Peyer's patch (tissue), 4 donors: ENCODE results near the gene SPON1. TPM values are rescaled to one million over a fixed set of nuclear protein-coding genes. Genes with fewer than 3 reads are reported as not detected.

Source experiments
- DNase-seq, 3 donors: peaks; one replicate each; pipeline ENCODE4 v3.0.0-alpha.2; 2017 to 2019
- H3K27ac ChIP-seq, 4 donors: fragments of 200-600 bp; sonication (generic); one replicate each; pipeline ENCODE4 v1.5.1; 2016 to 2019
- H3K27me3 ChIP-seq, 2 donors: fragments of 200-600 bp; sonication (generic); one replicate each; pipeline ENCODE4 v1.5.1; 2019
- H3K36me3 ChIP-seq, 3 donors: fragments of 200-600 bp; sonication (generic); one replicate each; pipeline ENCODE4 v1.5.1; 2016 to 2019
- H3K4me1 ChIP-seq, 4 donors: fragments of 200-600 bp; sonication (generic); one replicate each; pipeline ENCODE4 v1.5.1; 2016 to 2019
- H3K4me3 ChIP-seq, 4 donors: fragments of 200-600 bp; sonication (generic); 1 replicate in 3 of 4; 2 replicates in 1 of 4; pipeline ENCODE4 v1.5.1; 2016 to 2019; ENCODE audit warnings: mild to moderate bottlenecking in 1 of 4
- H3K9me3 ChIP-seq, 4 donors: fragments of 200-600 bp; sonication (generic); one replicate each; pipeline ENCODE4 v1.5.1; 2016 to 2019; ENCODE audit warnings: mild to moderate bottlenecking in 1 of 4
- POLR2A ChIP-seq, 2 donors: fragments of 450-650 bp; IDR thresholded peaks; one replicate each; pipeline ENCODE4 v1.5.1; 2017; ENCODE audit warnings: antibody characterized with exemption in 2 of 2, mild to moderate bottlenecking in 2 of 2, moderate library complexity in 2 of 2
- total RNA-seq, 4 donors: library from RNA; depleted of rRNA; stranded (reverse); fragments of >200 nt; gene quantifications; one replicate each; pipeline ENCODE4 v1.1.0, GENCODE V29; 2016
- TF ChIP-seq, protein P1 (sequence below), 6 experiments: fragments of 450-650 bp in 4 of 6; fragments of 200-600 bp in 2 of 6; sonication (generic) in 1 of 6; IDR thresholded peaks; one replicate each; pipeline ENCODE4 v1.5.1; 2017 to 2019; ENCODE audit warnings: antibody characterized with exemption in 6 of 6, mild to moderate bottlenecking in 3 of 6, moderate library complexity in 1 of 6

Gene SPON1
- total RNA-seq, 4 donors from 2014 or later = 26.4 to 53.8 (median 48.3) TPM

DNA sequence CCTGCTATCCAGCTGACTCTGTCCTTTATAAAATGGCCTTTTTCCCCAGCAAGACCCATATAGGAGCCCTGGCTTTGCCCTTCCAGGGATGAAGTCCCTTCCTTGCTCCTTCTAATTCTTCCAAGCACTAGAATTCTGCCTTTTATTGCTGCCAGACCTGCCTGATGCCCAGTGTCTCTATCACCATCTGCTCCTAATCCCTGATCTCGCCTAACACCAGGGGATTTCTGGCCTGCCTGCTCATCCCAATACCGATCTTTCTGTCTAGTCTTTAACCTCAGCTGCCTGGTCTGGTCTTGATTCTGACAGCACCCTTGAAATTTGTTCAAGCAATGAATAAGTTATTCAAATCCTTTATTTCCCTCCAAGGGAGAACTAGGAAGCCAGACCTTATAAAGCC is 150.2 kb downstream of the SPON1 start:
- TF ChIP-seq, protein P1, sequence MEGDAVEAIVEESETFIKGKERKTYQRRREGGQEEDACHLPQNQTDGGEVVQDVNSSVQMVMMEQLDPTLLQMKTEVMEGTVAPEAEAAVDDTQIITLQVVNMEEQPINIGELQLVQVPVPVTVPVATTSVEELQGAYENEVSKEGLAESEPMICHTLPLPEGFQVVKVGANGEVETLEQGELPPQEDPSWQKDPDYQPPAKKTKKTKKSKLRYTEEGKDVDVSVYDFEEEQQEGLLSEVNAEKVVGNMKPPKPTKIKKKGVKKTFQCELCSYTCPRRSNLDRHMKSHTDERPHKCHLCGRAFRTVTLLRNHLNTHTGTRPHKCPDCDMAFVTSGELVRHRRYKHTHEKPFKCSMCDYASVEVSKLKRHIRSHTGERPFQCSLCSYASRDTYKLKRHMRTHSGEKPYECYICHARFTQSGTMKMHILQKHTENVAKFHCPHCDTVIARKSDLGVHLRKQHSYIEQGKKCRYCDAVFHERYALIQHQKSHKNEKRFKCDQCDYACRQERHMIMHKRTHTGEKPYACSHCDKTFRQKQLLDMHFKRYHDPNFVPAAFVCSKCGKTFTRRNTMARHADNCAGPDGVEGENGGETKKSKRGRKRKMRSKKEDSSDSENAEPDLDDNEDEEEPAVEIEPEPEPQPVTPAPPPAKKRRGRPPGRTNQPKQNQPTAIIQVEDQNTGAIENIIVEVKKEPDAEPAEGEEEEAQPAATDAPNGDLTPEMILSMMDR (IDR thresholded peaks at IDR 0.05) = no peak
- TF ChIP-seq POLR2A (IDR thresholded peaks at IDR 0.05) = no peak
- DNase-seq = no peak
- no peak overlapping the region for H3K4me3 ChIP-seq
- H3K4me1 ChIP-seq = peaks cover 0 to 5% (median 2%) of the 10 kb centered on the region in 4 donors
- H3K27me3 ChIP-seq = no peaks in the 10 kb centered on the region
- H3K36me3 ChIP-seq = no peaks in the 10 kb centered on the region
- H3K9me3 ChIP-seq = no peaks in the 10 kb centered on the region
- no peak overlapping the region for H3K27ac ChIP-seq

DNA sequence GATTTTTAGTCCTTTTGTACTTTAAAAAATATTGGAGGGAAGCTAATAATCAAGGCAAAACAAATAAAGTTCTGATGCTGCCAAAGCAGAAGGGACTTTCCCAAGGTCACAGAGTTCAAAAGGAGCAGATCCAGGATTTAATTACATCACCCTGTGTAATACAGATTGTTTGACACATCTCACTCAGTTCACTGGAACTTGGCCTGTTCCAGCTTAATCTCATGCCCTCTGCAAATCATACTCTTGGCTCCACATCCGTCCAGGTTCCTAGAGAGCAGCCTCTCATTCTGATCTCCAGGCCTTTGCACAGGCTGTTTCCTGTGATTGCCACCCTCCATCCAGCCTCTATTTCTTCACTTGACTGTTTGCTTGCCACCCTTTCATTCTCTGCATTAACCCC is 151.7 kb downstream of the SPON1 start:
- no peak for TF ChIP-seq POLR2A (IDR thresholded peaks at IDR 0.05)
- TF ChIP-seq, protein P1 (IDR thresholded peaks at IDR 0.05) = no peak
- Histone ChIP-seq H3K9me3 (no peaks in the 10 kb centered on the region), H3K4me1 (peaks cover 0 to 5% (median 2%) of the 10 kb centered on the region in 4 donors), H3K36me3 (no peaks in the 10 kb centered on the region), H3K27ac (no peak overlapping the region), H3K27me3 (no peaks in the 10 kb centered on the region), H3K4me3 (no peak overlapping the region)
- DNase-seq = no peak

DNA sequence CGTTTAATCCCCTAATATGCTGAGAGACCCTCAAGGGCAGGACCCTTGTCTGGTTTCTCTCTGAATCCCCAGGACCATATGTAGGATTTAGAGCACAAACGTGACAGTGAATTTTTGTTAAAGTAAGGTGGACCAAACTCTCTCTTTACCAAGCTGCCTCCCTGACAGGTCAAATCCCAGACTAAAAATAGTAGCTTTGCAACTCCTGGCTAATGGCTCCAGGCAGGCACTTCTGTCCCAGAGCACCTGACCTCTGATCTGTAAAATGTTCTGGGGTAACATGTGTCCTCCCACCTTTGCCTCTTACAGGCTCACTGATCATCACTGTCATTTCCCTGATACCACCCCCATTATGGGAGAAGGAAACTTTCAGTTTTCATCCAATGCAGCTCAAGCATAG is 152.3 kb downstream of the SPON1 start:
- Histone ChIP-seq H3K4me3 (no peak overlapping the region), H3K9me3 (no peaks in the 10 kb centered on the region), H3K27me3 (no peaks in the 10 kb centered on the region), H3K4me1 (peaks cover 0 to 5% (median 2%) of the 10 kb centered on the region in 4 donors), H3K27ac (no peak overlapping the region), H3K36me3 (no peaks in the 10 kb centered on the region)
- DNase-seq = no peak
- no peak for TF ChIP-seq POLR2A (IDR thresholded peaks at IDR 0.05)
- TF ChIP-seq, protein P1 (IDR thresholded peaks at IDR 0.05) = no peak

DNA sequence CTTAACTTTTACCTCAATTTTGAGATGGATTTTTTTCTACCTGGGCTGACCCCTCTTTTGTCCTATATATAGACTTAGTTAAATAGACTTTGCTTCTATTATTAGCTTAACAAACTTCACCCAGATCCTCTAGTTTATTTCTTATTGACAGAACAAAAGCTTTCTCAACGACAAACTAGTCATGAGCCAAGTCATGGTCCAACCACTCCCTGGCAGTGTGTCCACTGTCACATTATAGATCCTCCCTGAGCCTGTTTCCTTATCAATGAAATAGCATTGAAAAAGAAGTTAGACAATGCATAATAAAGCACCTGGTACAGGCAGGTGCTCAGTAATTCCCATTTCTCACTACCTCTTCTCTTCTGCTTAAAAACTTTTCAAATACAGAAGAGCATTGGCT is 155.1 kb downstream of the SPON1 start:
- Histone ChIP-seq H3K36me3 (no peaks in the 10 kb centered on the region), H3K4me1 (peaks cover 0 to 5% (median 2%) of the 10 kb centered on the region in 4 donors), H3K9me3 (no peaks in the 10 kb centered on the region), H3K27me3 (no peaks in the 10 kb centered on the region), H3K27ac (no peak overlapping the region), H3K4me3 (no peak overlapping the region)
- no peak for DNase-seq
- no peak for TF ChIP-seq POLR2A (IDR thresholded peaks at IDR 0.05)
- TF ChIP-seq, protein P1 (IDR thresholded peaks at IDR 0.05) = no peak

DNA sequence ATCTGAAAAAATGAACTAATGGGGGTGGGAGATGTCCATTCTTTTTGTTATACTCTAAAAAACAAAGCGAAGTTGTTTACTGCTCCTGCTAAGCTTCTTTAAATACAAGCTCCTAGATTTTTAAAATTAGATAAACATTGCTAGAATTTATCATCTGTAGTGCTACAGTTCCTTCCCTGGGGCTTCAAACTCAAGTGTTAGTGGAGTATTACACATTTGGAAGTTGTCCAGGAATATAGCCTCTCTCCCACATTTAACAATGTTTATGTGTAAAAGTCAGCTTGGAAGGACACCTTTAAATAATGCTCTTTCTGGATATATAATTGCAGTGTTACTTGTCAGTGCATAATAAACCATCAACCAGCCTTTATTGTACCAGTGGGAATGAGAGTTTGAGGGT is 155.5 kb downstream of the SPON1 start:
- H3K27me3 ChIP-seq = no peaks in the 10 kb centered on the region
- no peak for DNase-seq
- H3K9me3 ChIP-seq = no peaks in the 10 kb centered on the region
- TF ChIP-seq, protein P1 (IDR thresholded peaks at IDR 0.05) = no peak
- TF ChIP-seq POLR2A (IDR thresholded peaks at IDR 0.05) = no peak
- H3K36me3 ChIP-seq = peaks cover 0 to 3% (median 0%) of the 10 kb centered on the region in 3 donors
- H3K4me1 ChIP-seq = peaks cover 0 to 5% (median 2%) of the 10 kb centered on the region in 4 donors
- H3K27ac ChIP-seq = no peak overlapping the region
- no peak overlapping the region for H3K4me3 ChIP-seq

DNA sequence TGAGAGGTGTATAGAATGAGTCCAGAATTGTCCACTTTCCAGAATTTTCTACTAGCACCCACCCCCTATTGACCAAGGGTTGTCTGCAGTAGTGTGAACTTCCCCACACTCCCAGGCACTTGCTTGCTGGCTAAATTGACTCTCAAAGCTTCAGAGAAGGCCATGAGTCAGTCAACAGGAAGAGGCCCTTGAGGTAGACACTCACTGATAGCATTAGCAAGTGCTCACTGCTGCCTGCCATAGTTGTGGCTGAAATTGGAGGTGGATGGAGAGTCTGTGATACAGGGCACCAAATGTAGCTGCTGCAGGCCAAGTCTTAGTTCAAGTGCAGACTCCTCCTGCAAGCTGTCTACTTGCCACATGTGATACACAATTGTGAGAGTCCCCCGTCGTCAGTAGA is 156.8 kb downstream of the SPON1 start:
- H3K27me3 ChIP-seq = no peaks in the 10 kb centered on the region
- H3K4me3 ChIP-seq = no peak overlapping the region
- DNase-seq = no peak

More for the DNA sequence above, 156.8 kb downstream of the SPON1 start:
- peaks cover 0 to 2% (median under 1%) of the 10 kb centered on the region in 4 donors for H3K4me1 ChIP-seq
- H3K36me3 ChIP-seq = peaks cover 0 to 8% (median 0%) of the 10 kb centered on the region in 3 donors
- no peaks in the 10 kb centered on the region for H3K9me3 ChIP-seq
- TF ChIP-seq, protein P1 (IDR thresholded peaks at IDR 0.05) = no peak
- TF ChIP-seq POLR2A (IDR thresholded peaks at IDR 0.05) = no peak
- no peak overlapping the region for H3K27ac ChIP-seq
